GM10266 (cell line): Measurements from ENCODE around the gene KBTBD12.
"Not testable (repeated sequence)": the region's sequence is repeated elsewhere in the genome, so short reads cannot be mapped to it uniquely, and the experiment has no call there.

ENCODE experiments used
- DNase-seq: peaks from one replicate; pipeline ENCODE4 v3.0.0; 2012; ENCODE audit errors: extremely low spot score
- CTCF ChIP-seq: IDR thresholded peaks from 2 replicates; pipeline ENCODE4 v1.5.1; 2012; ENCODE audit warnings: mild to moderate bottlenecking, low read depth; ENCODE audit not compliant: control insufficient read depth, insufficient read depth; ENCODE audit errors: missing control alignments

The KBTBD12 gene

GRCh38 chr3:127915115-127915936, at the start of gene KBTBD12:
KBTBD12 (plus strand) TSS chr3:127915232; CDS start chr3:127923062, 7,830 bp downstream.
- no peak for TF ChIP-seq CTCF
- no peak for DNase-seq

GRCh38 chr3:127865941-127866340, 49.1 kb upstream of the KBTBD12 start:
- no peak for TF ChIP-seq CTCF
- DNase-seq: no peak

- DNase-seq: no peak
- TF ChIP-seq CTCF: no peak
These were observed 47.6 kb upstream of the KBTBD12 start for GRCh38 chr3:127867412-127867811.

GRCh38 chr3:127867986-127868385, 47.0 kb upstream of the KBTBD12 start:
- no peak for DNase-seq
- no peak for TF ChIP-seq CTCF

- DNase-seq: no peak
- no peak for TF ChIP-seq CTCF
These were observed 44.9 kb upstream of the KBTBD12 start for GRCh38 chr3:127870156-127870555.

- DNase-seq: not testable (repeated sequence)
These were observed 40.9 kb upstream of the KBTBD12 start for GRCh38 chr3:127874097-127874496.

- no peak for DNase-seq
- TF ChIP-seq CTCF: no peak
These were observed 33.4 kb upstream of the KBTBD12 start for GRCh38 chr3:127881586-127881985.
